Measurements from ENCODE around the gene FOXJ1.

The FOXJ1 gene

DNA sequence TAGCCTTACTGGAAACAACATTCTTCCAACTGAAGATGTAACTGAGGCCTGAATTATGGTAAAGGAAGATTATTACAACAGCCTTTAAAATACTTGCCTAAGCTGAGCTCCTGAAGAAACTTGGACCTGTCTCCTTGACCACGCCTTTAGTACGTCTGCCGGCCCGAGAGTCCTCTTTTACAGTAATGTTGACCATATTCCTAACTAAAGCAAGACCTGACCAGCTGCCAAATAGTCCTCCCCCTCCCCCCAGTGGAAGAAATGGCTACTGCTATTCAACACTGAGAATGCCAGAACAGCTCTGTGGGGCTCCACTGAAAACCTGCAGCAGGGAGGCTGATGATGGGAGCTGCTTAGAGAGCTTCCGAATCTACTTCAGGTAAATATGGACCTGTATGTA, 12.6 kb upstream of the FOXJ1 start:
- no peak for DNase-seq (ENCODE audit: extremely low read depth, insufficient read length)
- Histone ChIP-seq H3K4me3 (replicated peaks; ENCODE audit: low read depth, low read length) (no peak overlapping the region), H3K36me3 (ENCODE audit: control insufficient read depth, insufficient read depth, low read length) (no peaks in the 10 kb centered on the region), H3K27me3 (replicated peaks; ENCODE audit: control insufficient read depth, insufficient read depth, low read length) (no peaks in the 10 kb centered on the region)
- TF ChIP-seq, protein P1, sequence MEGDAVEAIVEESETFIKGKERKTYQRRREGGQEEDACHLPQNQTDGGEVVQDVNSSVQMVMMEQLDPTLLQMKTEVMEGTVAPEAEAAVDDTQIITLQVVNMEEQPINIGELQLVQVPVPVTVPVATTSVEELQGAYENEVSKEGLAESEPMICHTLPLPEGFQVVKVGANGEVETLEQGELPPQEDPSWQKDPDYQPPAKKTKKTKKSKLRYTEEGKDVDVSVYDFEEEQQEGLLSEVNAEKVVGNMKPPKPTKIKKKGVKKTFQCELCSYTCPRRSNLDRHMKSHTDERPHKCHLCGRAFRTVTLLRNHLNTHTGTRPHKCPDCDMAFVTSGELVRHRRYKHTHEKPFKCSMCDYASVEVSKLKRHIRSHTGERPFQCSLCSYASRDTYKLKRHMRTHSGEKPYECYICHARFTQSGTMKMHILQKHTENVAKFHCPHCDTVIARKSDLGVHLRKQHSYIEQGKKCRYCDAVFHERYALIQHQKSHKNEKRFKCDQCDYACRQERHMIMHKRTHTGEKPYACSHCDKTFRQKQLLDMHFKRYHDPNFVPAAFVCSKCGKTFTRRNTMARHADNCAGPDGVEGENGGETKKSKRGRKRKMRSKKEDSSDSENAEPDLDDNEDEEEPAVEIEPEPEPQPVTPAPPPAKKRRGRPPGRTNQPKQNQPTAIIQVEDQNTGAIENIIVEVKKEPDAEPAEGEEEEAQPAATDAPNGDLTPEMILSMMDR (IDR thresholded peaks at IDR 0.05; ENCODE audit: insufficient read depth, low read length, poor library complexity, severe bottlenecking): no peak

DNA sequence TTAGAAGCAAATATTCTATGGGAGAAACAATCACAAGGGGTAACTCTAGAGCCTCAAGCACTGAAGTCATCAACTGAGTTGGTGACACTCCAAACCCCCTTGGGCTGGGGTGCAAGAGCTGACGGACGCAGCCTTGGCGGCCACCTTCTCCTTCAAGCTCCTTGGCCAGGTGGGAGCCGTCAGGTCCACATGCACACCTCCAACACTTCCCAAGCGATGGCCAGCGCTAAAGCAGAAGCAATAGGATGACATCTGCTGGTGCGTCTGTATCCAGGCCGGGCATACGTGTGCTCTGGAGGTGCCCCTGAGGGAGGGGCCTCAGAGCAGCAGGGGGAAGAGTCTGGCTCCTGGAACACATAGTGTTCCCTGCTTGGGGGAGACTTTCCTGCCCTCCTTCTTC, 12.2 kb upstream of the FOXJ1 start:
- TF ChIP-seq, protein P1 (IDR thresholded peaks at IDR 0.05; ENCODE audit: insufficient read depth, low read length, poor library complexity, severe bottlenecking): no peak
- DNase-seq (ENCODE audit: extremely low read depth, insufficient read length): no peak
- H3K36me3 ChIP-seq (ENCODE audit: control insufficient read depth, insufficient read depth, low read length): no peaks in the 10 kb centered on the region
- H3K27me3 ChIP-seq (replicated peaks; ENCODE audit: control insufficient read depth, insufficient read depth, low read length): no peaks in the 10 kb centered on the region
- no peak overlapping the region for H3K4me3 ChIP-seq (replicated peaks; ENCODE audit: low read depth, low read length)

GRCh38 chr17:76152591-76152990, 11.5 kb upstream of the FOXJ1 start:
- no peak for DNase-seq (ENCODE audit: extremely low read depth, insufficient read length)
- TF ChIP-seq, protein P1 (IDR thresholded peaks at IDR 0.05; ENCODE audit: insufficient read depth, low read length, poor library complexity, severe bottlenecking): no peak
- H3K4me3 ChIP-seq (replicated peaks; ENCODE audit: low read depth, low read length): no peak overlapping the region
- no peaks in the 10 kb centered on the region for H3K36me3 ChIP-seq (ENCODE audit: control insufficient read depth, insufficient read depth, low read length)
- H3K27me3 ChIP-seq (replicated peaks; ENCODE audit: control insufficient read depth, insufficient read depth, low read length): no peaks in the 10 kb centered on the region

DNA sequence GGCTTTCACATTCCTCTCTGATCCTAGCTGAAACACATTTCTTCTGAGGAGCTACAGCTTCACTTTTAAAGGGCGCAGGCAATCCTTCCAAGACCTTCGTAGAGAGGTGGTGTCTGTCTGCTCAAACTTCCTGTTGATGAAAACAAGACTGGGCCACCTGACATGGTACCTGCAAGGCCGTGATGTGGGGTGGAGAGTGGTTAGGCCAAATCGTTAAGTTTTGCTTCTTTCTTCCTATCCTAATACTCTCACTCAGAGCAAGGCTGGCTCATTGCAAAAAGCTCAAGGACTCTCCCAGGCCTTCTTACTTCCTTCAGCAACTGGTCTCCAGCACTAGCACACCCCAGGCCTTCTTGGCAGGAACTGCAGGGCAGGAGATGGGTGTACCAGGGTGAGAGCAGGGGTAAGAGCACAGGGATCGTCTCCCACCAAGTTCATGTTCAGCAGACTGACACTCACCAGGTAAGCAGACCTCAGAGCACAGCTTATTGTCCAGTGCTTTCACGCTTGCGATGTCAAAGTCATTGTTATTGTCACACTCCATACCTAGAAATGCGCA, 10.9 kb upstream of the FOXJ1 start:
- TF ChIP-seq, protein P1 (IDR thresholded peaks at IDR 0.05; ENCODE audit: insufficient read depth, low read length, poor library complexity, severe bottlenecking): no peak
- no peaks in the 10 kb centered on the region for H3K27me3 ChIP-seq (replicated peaks; ENCODE audit: control insufficient read depth, insufficient read depth, low read length)
- no peaks in the 10 kb centered on the region for H3K36me3 ChIP-seq (ENCODE audit: control insufficient read depth, insufficient read depth, low read length)
- H3K4me3 ChIP-seq (replicated peaks; ENCODE audit: low read depth, low read length): no peak overlapping the region
- no peak for DNase-seq (ENCODE audit: extremely low read depth, insufficient read length)

DNA sequence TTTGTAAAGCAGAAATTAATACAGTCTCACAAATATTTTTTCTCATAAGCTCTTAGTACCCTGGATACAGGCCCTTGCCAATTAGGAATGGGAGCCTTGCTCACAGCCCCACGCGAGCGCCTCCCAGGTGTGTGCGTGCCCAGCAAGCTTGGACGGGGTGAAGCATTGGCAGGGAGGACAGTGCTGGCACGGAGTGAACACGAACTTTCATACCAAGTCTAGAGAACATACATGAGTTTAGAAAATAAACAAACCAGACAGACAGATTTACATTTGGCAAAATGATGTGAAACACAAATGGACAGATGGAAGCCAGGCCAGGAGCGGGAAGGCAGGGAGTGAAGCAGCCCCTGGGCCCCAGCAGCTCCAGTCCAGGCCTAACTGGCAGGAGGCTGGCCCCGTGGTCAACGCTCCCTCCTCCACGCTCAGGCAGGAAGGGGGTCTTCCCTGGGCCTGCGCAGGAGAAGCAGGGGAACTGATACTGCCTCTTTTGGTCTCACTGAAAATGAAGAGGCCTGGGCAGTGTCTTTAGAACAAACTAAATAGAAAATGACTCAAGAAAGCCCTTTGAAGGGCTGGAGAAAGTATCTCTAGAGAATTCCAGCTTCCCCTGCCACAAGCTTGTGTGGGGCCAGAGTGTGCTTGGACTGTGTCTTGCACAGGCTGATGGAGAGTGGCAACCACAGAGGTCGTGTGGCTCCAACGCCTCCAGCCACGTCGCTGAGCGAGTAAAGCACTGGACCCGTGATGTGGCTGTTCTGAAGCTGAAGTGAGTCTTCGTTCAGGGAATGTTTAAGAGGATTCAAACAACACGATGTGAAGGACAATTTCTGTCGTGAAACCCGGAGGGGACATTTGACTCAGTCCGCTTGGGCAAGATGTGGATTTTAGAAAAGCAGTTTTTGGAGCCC, 9.9 kb upstream of the FOXJ1 start:
- no peak for DNase-seq (ENCODE audit: extremely low read depth, insufficient read length)
- no peak overlapping the region for H3K4me3 ChIP-seq (replicated peaks; ENCODE audit: low read depth, low read length)
- H3K36me3 ChIP-seq (ENCODE audit: control insufficient read depth, insufficient read depth, low read length): no peaks in the 10 kb centered on the region
- H3K27me3 ChIP-seq (replicated peaks; ENCODE audit: control insufficient read depth, insufficient read depth, low read length): no peaks in the 10 kb centered on the region
- TF ChIP-seq, protein P1 (IDR thresholded peaks at IDR 0.05; ENCODE audit: insufficient read depth, low read length, poor library complexity, severe bottlenecking): no peak
